ENCODE data around the gene DHX35.
A peak's percentile ranks its signal among the peaks of the same experiment; 100 is the strongest.

The DHX35 gene

DNA sequence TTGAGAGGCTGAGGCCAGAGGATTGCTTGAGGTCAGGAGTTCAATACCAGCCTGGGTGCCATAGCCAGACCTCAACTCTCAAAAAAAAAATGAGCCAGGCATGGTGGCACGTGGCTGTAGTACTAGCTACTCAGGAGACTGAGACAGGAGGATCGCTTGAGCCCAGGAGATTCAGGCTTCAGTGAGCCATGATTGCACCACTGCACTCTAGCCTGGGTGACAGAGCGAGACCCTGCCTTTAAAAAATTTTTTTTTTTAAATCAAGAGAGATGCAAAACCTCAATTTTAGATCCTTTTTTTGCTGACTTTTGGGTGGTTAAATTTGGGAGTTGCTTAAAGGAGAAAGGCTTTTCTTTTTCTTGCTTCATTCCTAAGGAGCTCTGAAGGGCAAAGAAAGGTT is 70.9 kb downstream of the DHX35 start:
- DNase-seq = no peak

DNA sequence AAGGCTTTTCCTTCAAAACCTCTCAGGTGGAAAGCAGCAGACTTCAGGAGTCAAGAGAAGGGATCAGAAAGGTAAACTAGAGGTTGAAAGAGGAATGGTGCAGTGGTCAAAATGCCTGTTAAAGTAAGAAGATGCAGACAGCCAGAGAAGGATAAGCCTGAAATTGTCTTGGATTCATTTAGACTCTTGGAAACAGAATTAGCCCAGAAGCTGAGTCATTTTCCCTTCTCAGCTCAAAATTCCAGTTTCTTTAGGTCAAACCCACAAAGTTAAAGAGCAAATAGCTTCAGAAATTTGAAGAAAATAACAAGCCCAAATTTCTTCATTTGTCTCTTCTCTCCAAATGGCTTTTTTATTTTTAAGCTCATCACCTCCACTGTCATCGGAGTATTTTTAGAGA is 73.9 kb downstream of the DHX35 start:
- no peak for DNase-seq

DNA sequence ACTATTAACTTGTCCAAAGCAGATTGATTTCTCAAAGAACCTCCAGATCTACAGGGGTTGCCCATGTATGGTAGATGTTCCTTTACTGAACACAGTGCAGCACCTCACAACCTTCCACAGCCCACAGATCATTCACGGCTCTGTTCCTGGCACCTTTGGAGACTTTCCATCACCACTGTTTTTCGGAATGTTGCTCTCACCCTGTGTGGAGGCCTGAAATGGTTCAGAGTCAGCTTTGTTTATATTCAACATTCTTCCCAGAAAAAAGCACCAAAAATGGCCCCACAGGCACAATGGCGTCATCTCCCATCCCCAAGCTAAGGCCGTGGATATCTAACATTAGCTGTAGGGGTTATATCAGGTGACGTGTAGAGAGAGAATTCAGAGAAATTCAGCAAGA is 74.7 kb downstream of the DHX35 start:
- DNase-seq = no peak

DNA sequence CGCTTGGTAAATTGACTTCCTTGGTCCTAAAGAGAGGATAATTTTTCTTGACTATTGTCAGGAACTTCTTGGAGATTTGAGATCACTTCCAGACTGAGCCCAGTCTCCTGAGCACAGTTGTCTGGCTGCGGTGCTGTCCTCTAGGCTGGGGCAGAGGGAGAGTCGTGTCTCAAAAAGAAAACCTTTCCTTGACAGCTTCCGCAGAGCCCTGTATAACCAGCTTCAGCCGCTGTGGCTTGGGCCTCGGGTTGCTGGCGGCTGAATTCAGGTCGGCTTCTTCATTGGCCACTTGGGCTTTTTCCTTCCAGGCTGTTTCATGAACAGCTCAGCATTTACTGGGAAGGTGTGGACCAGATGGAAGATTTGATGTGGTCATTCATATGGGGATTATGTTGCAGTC is 75.9 kb downstream of the DHX35 start:
- no peak for DNase-seq

DNA sequence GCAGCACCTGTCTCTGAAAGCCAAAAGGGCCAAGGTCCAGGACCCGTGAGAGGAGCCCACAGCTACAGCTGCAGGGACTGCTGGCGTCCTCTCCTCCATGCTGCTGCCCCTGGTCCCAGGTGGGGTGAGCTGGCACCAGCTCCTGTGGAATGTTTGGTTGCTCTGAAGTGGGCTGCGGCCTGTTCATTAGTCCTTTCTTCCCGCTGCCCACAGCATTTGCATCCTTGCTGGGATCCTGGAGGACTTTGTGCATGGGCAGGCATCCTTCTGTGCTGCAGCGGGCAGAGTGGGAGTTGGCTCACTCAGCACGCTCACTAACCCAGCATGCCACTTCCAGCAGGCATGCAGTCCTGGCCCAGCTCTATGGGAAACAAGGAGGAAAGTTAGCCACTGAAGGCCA is 76.4 kb downstream of the DHX35 start:
- no peak for DNase-seq

DNA sequence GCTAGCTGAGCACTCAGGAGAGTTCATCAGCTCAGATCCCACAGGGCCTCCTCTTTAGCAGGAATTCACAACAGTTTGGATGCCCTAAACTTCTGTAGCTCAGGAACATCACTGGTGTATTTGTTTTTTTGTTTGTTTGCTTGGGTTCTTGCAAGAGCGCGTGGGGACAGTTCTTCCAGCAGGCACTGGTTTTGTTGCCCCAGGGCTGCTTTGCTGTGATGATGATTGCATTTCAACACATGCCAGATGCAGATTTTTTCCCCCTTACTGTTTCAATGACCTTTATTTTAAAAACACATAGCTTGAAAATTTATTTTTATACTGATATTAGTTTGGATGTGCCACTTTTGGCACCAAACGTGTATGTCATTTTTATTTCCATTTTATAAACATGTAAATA is 77.1 kb downstream of the DHX35 start:
- DNase-seq = no peak

DNA sequence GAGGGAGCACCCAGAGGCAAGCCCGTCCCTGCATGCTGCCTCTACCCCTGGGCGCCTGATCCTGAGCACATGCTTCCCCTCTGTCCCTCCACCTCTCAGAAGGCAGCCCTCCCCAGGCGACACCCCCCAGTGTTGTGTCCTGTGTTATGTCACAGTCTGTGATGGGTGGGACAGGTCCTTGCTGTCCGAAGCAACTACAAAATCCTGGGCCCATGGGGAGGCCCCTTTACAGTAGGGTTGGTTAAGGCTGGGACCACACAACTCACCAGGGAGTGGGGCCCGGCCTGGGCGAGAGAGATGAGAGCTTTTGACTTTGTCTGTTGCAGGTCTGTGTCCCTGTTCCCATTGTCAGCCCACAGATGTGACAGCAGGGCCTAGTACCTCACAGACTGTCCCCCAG is 78.0 kb downstream of the DHX35 start:
- no peak for DNase-seq

DNA sequence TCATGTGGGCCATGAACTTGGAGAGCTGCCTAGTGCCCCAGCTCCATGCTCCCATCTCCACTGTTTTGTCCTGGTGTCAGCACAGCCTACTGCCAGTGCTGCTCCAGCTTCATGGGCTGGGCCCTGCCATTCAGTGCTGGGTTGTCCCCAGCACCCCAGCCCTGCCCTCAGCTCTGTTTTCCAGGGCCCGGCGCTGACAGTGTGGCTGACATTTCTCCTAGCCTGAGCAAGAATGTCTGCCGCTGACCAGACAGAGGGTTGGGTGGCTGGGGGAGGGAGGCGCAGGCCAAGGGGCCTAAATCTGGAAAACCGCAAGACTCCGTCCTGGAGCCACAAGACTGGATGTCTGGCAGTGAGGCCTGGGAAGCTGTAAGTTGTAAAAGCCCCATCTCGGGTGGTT is 78.9 kb downstream of the DHX35 start:
- no peak for DNase-seq

DNA sequence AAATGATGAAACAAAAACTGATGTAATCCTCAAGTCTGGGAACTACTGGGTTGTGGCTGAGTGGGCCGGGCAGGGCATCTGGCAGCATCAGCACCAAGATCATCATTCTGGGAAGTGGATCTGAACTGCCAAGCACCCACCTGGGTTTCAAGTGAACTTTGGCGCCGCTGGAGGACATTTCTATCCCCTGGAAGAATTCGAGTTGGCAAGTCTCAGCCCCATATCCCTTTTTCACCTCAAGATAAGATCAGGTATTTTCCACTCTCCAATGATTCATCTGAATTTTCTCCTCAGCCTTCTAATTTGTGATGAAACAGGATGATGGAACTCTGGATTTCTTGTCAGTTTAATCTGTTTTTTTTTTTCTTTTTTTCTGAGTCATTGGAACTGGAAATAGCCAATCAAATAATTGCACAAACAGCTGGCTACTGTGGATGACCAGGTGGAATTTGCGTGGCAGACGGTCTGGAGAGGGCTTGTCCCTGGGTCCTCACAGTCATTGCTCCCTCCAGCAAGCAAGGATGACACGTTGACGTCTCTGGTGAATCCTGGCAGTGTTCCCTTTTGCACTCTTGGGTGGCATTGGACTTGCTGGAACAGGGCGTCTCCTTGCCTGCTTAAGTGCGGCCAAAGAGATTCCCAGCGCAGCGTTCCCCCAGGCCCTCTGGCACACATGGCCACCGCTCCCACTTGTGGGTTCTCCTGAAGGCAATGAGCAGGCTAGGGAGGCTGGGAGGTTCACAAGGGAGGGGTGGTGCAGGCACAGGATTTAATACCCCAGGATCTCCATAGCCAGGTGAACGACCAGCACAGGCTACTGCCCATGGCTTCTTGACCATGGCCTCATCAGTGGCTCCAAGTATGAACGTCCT is 80.4 kb downstream of the DHX35 start:
- DNase-seq = no peak

DNA sequence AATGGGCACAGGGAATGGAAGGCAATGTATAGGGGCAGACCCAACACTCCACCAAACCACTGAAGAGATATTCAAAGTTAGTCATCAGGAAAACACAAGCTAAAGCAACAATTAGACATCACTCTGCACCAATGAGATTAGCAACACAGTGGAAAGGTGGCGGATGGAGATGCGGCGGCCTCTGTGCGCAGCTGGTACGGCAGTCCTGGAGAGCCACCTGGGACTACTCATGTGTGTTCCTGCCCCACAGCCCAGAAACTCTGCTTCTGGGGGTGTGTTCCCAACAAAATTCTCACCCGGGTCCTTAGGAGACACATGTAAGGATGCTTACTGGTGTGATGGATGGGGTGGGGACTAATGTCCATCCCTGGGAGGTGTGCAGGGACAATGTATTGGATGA is 82.4 kb downstream of the DHX35 start:
- DNase-seq = no peak

DNA sequence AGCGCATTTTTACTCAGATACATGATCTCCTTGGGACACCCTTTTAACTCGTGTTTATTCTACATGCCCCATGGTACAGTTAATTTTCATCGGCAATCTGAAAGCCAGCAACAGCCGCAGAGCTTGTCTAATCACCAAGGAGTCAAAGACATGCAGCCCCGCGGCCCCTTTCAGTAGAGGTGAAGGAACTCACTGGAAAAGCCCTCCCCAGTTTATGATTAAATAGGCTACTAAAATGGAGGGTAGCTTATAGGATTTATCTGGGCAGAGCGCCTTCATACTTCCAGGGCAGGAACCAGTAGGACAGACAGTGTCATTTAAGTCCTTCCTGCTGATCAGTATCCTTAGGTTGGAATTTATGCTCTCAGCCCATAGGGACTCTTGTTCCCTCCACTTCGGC is 83.5 kb downstream of the DHX35 start:
- no peak for DNase-seq

DNA sequence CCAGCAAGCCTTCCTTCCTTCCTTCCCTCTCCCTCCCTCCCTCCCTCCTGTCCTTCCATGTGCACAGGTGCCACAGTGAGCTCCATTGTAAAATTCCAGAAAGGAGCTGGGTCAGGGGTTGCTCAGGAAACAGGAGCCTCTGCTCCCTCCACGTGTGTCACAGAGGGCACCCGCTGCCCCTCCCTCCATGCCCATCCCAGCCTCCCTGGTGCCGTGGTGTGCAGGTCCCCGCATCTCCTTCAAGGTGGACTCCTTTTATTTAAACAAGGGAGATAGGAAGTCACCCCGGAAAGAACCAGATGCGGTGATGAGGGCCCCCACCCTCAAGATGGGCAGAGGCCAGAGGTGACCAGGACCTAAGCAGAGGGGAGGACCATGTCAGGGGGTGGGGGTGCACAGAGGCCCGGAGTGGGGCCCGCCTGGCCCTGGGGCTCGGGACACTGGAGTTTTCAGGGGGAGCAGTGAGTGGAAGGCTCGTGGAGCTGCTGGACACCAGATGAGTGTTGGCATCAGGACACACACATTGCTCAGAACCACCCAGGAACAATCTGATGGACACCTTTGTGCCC is 85.4 kb downstream of the DHX35 start:
- DNase-seq = no peak

DNA sequence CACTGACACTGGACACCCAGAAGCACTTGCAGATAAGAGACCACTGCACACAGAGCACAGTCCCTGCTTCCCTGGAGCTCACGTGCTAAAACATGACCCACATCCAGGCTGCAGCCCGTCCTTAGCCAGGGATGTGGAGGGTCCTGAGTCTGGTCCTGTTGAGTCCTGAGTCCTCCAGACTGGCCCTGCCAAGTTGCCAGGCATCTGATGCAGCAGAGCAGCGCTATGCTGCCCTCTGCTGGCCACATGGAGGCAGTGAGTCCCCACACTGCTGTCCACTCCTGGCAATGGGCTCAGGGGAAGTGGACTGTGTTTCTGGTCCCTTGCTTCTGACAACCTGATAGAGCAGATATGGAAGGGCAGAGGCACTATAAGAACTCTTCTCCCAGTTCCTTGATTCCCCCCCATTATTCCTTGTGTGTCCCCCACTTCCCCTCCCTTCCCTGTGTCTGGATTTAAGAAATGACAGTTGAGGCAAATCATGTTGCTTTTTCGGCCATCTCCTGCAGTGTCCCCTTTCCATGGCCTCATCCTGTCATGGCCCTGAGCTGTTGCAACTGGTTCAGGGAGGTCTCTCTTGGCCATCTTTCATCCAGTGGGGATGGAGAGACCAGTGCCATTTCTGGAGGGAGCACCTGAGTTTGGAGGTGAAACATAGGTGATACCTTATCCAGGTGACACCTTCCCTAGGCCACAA is 86.0 kb downstream of the DHX35 start:
- peak; percentile 75 for DNase-seq

DNA sequence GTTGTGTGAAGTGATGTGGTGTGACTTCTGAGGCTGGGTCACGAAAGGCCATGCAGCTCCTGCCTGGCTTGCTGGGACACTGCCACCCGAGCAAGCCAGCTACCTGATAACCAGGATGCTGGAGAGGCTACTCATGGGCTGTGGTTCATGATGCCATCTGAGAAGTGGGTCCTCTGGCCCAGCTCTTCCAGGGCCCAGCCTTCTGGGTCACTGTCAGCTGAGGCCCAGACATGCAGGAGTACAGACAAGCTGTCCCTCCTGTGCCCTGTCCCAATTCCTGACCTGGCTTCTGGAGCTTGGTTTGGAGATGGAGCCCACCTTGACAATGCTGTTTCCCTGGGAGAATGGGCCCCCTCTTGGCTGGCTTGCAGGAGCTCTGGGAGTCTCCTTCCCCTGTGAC is 87.0 kb downstream of the DHX35 start:
- DNase-seq = no peak

DNA sequence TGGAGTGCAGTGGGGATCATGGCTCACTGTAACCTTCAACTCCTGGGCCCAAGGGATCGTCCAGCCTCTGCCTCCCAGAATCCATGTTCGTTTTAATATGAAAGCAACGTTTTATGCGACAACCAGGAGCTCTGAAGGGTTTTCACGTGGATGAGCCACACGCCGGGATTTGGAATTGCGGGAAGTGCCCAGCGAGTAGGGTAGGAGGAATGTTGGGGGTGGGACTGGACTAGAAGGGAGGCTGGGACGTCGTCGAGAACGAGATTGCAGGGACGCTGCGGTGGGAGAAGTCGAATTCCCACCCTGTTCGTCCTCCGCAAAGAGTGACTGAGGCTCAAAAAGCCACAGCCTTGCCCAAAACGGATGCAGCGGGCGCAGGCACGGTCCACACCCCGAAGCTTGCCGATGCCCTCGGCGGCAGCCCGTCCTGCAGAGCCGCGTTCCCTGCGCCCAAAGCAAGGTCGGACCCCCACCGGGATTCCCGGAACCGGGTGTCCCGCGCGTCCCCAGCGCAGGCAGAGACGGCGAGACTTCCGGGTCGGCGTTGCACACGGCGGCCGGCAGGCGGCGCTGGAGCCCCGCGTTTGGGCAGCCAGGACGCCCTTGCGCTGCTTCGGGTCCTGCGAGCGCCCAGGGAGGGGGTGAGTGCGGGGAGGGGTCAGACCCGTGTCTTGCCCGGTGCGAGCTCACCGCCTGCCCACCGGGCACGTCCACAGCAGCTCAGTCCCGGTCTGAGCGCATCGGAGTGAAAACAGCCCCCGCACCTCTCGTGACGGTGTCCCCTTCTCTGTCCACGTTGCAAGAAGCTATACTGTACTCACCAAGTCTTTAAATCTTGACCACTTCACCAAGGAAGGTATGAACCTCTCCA is 87.8 kb downstream of the DHX35 start:
- peak; percentile 82 for DNase-seq

DNA sequence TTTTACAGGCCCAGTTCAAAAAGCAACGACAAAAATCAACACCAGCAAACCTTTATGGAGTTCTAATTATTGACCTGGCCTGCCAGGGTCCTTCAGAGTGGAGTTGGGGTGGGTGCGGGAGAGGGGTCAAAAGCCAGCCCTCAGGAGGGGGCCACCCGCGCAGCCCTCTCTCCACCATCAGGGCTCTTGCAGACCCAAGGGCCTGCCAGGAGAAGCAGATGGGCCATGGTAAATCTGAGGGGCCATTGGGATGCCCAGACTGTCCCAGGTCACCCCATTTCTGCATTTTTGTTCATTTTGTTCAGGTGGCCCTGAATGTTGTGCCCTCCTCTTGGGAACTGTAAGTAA is 88.4 kb downstream of the DHX35 start:
- no peak for DNase-seq

DNA sequence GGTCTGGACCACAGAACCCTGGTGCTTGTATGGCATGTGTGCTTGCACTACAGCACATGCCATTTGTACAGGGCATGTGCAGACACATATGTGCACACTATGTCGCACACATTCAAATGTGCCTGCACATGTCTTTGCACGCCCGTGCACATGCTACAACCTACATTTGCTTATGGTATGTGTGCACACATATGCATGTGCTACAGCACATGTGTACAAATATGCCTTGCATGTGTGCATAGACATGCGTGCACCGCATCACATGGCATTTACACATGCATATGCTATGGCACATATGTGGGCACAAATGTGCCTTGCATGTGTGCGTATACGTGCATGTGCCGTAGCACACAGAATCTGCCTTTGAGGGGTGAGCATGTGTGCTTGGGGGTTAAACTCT is 90.5 kb downstream of the DHX35 start:
- no peak for DNase-seq

DNA sequence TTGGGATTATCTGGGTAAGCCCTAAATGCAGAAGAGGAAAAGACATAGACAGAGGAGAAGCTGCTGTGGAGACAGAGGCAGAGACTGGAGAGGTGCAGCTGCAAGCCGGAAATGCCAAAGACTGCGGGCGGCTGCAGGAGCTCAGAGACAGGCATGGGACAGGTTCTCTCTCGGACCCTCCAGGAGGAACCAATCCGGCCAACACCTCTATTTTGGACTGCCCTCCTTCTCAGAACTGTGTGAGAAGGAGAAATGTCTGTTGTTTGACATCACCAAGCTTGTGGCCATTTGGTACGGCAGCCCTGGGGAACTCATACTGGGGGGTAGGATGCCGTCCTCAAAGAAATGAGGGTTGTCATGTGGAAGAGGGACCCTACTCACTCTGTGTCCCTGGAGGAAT is 95.0 kb downstream of the DHX35 start:
- no peak for DNase-seq

DNA sequence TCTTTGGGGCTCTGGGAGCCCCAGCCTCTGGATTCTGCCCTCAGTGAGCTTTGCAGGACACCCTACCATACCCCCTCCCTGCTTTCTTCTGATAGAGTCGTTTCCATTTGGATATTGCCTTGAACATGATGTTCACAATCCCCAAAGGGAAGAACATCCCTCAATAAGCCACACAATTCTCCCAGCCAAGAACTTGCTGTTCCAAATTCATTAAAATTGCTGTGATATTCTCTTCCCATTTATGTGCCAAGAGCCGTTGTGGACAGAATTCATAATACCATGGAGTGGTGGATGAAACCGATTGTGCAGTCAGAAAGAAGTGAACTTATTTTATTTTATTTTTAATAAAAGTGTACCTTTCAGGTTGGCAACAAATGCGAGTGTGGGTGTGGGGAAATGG is 95.8 kb downstream of the DHX35 start:
- no peak for DNase-seq

DNA sequence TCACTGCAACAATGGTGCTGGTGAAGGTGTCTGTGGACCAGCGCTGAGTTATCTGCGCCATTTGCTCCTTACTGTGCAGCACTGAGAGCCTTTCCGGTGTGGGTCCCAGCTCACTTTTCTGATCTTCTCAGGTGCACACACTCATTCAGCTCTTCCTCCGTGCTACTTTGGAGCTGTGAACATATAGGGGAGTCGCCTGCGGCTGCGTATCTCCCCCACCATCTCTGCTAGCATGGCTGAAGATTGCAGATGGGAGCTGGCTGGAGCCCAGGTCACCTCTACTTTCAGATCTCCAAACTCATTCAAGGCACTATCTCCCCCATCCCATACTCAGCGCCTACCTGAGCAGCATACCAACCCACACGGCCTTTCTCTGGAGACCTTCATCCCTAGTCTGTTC is 96.9 kb downstream of the DHX35 start:
- no peak for DNase-seq

DNA sequence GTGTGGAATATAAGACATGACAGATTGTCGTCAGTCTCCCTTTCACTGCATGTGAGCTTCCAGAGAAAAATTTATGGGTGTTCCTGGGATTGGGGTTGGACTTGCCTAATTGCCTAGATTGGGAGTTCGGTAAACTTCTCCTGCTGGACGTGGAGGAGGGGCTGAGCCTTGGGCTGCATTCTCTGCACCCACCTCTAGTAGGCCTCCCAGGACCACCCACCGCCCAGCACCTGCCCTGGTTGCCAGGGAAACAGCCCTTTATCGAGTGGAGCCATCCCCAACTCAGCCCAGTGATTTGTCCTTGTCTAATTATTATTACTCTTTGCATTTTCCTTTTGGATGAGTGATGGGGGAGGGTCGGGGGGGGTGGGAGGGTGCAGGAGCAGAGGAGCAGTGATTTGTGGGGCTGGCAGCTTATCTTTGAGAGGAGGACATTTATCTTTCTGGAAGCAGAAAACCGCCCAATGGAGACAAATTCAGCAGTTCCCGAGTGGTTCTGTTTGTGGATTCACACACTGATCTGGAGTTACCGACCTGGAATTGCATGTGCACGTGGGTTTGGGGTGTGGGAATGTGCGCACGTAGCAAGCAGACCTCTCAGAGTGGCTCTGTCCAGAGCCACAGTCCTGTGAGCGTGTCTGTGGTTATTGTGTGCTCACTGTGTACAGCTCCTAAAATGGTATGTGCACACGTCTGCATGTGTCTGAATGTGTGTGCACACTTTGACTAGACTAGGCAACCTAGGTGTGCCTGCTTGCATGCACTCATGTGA is 104.5 kb downstream of the DHX35 start:
- DNase-seq = no peak

DNA sequence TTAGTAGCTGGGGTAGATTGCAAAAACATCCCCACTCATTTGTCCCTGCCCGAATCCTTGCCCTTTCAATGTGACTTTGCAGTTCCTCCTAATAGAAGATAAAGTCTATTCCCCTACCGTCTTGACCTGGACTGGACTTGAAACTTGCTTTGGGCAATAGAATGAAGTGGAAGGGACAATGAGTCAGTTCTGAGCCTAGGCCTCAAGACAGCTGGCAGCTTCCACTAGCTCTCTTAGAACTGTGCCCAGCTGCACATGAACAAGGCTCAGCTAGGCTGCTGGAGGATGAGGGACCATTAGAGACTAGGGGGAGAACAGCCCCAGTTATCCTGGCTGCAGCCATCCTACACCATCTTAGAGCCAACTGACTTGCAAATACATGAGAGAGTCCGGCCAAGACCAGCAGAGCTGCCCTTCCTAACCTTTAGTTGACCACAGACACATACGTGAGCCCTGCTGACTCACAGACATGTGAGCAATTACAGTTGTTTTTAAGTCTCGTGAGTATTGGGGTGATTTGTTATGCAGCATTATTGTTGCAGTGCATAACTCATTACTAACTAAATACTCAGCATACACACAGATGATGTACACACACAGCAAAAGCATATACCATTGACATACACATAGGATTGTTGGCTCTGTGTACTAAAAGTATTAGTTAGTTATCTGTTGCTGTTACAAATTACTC is 105.5 kb downstream of the DHX35 start:
- DNase-seq = no peak

All from activated CD4-positive, alpha-beta T cell treated with anti-CD3 and anti-CD28 coated beads, Interleukin-2, amount 50 U/mL, for 16 hours (primary cell).